ENCODE measurements around the gene RNPEPL1.

Gene RNPEPL1

GRCh38 chr2:240601061-240601830, 33.0 kb downstream of the RNPEPL1 start:
- Mint-ChIP-seq H3K27me3 (ENCODE audit: low read depth, poor library complexity) (no peaks in the 10 kb centered on the region), H3K36me3 (ENCODE audit: low read depth) (peaks cover 6% of the 10 kb centered on the region), H3K4me1 (peaks cover 8% of the 10 kb centered on the region), H3K9me3 (no peaks in the 10 kb centered on the region), H3K27ac (no peak overlapping the region), H3K4me3 (no peak overlapping the region)
- TF ChIP-seq CTCF (IDR thresholded peaks at IDR 0.05), result no peak
- no peak for DNase-seq

- Mint-ChIP-seq H3K27ac (no peak overlapping the region), H3K36me3 (ENCODE audit: low read depth) (peaks cover 6% of the 10 kb centered on the region), H3K4me1 (peaks cover 8% of the 10 kb centered on the region), H3K4me3 (no peak overlapping the region), H3K27me3 (ENCODE audit: low read depth, poor library complexity) (peaks cover 4% of the 10 kb centered on the region), H3K9me3 (no peaks in the 10 kb centered on the region)
- no peak for DNase-seq
- no peak for TF ChIP-seq CTCF (IDR thresholded peaks at IDR 0.05)
Measured at GRCh38 chr2:240601831-240602160, 33.5 kb downstream of the RNPEPL1 start.

GRCh38 chr2:240602266-240603050, 34.2 kb downstream of the RNPEPL1 start:
- no peak overlapping the region for H3K27ac Mint-ChIP-seq
- DNase-seq, result no peak
- H3K4me3 Mint-ChIP-seq, result no peak overlapping the region
- no peaks in the 10 kb centered on the region for H3K9me3 Mint-ChIP-seq
- H3K36me3 Mint-ChIP-seq (ENCODE audit: low read depth), result peaks cover 6% of the 10 kb centered on the region
- peaks cover 6% of the 10 kb centered on the region for H3K27me3 Mint-ChIP-seq (ENCODE audit: low read depth, poor library complexity)
- no peak for TF ChIP-seq CTCF (IDR thresholded peaks at IDR 0.05)
- H3K4me1 Mint-ChIP-seq, result peaks cover 8% of the 10 kb centered on the region

GRCh38 chr2:240603081-240603835, 35.0 kb downstream of the RNPEPL1 start:
- no peak overlapping the region for H3K27ac Mint-ChIP-seq
- no peak for TF ChIP-seq CTCF (IDR thresholded peaks at IDR 0.05)

GRCh38 chr2:240603846-240604245, 35.6 kb downstream of the RNPEPL1 start:
- DNase-seq, result no peak
- no peaks in the 10 kb centered on the region for H3K9me3 Mint-ChIP-seq
- H3K27me3 Mint-ChIP-seq (ENCODE audit: low read depth, poor library complexity), result peaks cover 9% of the 10 kb centered on the region
- peaks cover 6% of the 10 kb centered on the region for H3K36me3 Mint-ChIP-seq (ENCODE audit: low read depth)
- peaks cover 8% of the 10 kb centered on the region for H3K4me1 Mint-ChIP-seq
- no peak for TF ChIP-seq CTCF (IDR thresholded peaks at IDR 0.05)
- H3K27ac Mint-ChIP-seq, result no peak overlapping the region
- no peak overlapping the region for H3K4me3 Mint-ChIP-seq

More at GRCh38 chr2:240603081-240603835, 35.0 kb downstream of the RNPEPL1 start:
- peaks cover 6% of the 10 kb centered on the region for H3K36me3 Mint-ChIP-seq (ENCODE audit: low read depth)
- no peak overlapping the region for H3K4me3 Mint-ChIP-seq
- H3K9me3 Mint-ChIP-seq, result no peaks in the 10 kb centered on the region
- H3K4me1 Mint-ChIP-seq, result peaks cover 8% of the 10 kb centered on the region
- no peak for DNase-seq
- peaks cover 9% of the 10 kb centered on the region for H3K27me3 Mint-ChIP-seq (ENCODE audit: low read depth, poor library complexity)

All from nephron progenitor cell (in vitro differentiated cells).